Superior temporal gyrus (tissue), 1 donor: ENCODE measurements around the gene FIBCD1.

Source experiments
- DNase-seq: peaks from one replicate; pipeline ENCODE4 v3.0.0-alpha.2; 2016; ENCODE audit errors: extremely low spot score

FIBCD1 gene

GRCh38 chr9:130895038-130895437 is 44.0 kb downstream of the FIBCD1 start:
- DNase-seq = no peak

GRCh38 chr9:130894546-130894945 is 44.5 kb downstream of the FIBCD1 start:
- DNase-seq = no peak

- DNase-seq = no peak
These were observed 45.5 kb downstream of the FIBCD1 start for GRCh38 chr9:130893341-130894101.

- DNase-seq = no peak
These were observed 46.4 kb downstream of the FIBCD1 start for GRCh38 chr9:130892477-130893304.

- no peak for DNase-seq
These were observed 47.2 kb downstream of the FIBCD1 start for GRCh38 chr9:130891688-130892476.

- no peak for DNase-seq
These were observed 48.0 kb downstream of the FIBCD1 start for GRCh38 chr9:130890870-130891687.

- DNase-seq = no peak
These were observed 48.9 kb downstream of the FIBCD1 start for GRCh38 chr9:130890124-130890523.

- DNase-seq = no peak
These were observed 50.7 kb downstream of the FIBCD1 start for GRCh38 chr9:130888146-130888885.

- no peak for DNase-seq
These were observed 51.4 kb downstream of the FIBCD1 start for GRCh38 chr9:130887494-130888144.

GRCh38 chr9:130886981-130887380 is 52.1 kb downstream of the FIBCD1 start:
- DNase-seq = no peak

GRCh38 chr9:130885484-130886375 is 53.3 kb downstream of the FIBCD1 start:
- DNase-seq = no peak

- no peak for DNase-seq
These were observed 54.2 kb downstream of the FIBCD1 start for GRCh38 chr9:130884542-130885483.

GRCh38 chr9:130884111-130884531 is 54.9 kb downstream of the FIBCD1 start:
- no peak for DNase-seq

GRCh38 chr9:130883479-130883878 is 55.6 kb downstream of the FIBCD1 start:
- DNase-seq = no peak

GRCh38 chr9:130882696-130883225 is 56.3 kb downstream of the FIBCD1 start:
- DNase-seq = no peak

GRCh38 chr9:130881516-130881915 is 57.5 kb downstream of the FIBCD1 start:
- no peak for DNase-seq

- DNase-seq = no peak
These were observed 58.3 kb downstream of the FIBCD1 start for GRCh38 chr9:130880599-130881220.
